GM18858 (cell line): ENCODE data around the gene HDAC6.
"Not testable (repeated sequence)": the region's sequence is repeated elsewhere in the genome, so short reads cannot be mapped to it uniquely, and the experiment has no call there.

ENCODE experiments used
- ATAC-seq: cut with Tn5 transposase; IDR thresholded peaks from one replicate; pipeline ENCODE4 v1.9.1; 2021; ENCODE audit not compliant: unreplicated experiment

Gene HDAC6

DNA sequence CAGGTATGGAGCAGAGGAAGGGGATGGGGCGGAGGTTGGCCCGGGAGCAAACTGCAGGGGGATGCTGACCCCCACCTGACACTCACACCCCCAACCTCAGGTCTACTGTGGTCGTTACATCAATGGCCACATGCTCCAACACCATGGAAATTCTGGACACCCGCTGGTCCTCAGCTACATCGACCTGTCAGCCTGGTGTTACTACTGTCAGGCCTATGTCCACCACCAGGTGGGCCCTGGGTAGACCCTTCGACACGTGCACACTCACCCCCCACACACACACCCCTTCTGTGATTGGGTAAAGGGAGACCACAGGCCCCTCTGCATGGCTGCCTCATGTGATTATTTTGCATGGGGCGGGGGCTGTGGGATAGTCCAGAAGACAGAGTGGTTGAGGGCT is 22.2 kb downstream of the HDAC6 start:
- no peak for ATAC-seq

GRCh38 chrX:48826135-48826875 is 24.4 kb downstream of the HDAC6 start, which contains the start of gene ERAS:
TSS of gene ERAS (plus strand) at chrX:48826513. CDS start at chrX:48829124, 2,611 bp downstream.
- no peak for ATAC-seq

DNA sequence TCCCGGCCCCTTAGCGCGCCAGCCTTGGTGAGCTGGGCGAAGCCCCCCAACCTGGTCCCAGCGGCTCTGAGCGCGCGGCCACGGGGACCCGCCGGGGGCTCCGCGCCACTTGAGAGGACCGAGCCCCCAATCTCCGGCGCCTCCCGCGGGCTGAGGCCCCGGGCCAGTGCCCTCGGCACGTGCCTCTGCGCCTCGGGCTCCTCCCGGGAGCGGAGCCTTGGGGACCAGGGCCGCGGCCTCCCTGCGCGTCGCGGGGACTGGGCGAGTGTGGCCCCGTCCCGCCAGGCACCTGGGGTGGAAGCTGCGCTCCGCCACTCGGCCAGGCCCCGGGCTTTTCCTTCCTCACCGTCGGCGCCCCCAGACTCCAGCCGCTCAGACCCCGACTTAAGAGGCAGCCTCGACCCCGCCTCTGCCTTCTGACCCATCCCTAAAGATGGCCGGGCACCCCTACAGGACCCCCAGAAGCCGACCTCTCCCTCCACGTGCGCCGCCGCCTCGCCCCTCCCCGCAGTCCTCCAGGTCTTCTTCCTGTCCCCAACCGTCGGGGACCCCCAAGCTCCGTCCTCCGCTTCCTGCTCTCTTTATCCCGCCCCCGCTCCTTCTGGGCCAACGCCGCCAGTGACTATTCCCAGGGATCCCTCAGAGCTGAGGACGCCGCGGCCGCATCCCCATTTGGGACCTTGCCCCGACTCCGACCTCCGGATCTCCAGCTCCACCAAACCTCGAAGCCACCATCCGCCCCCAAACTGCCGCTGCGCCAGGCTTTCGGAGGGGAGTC is 25.2 kb downstream of the HDAC6 start:
- ATAC-seq = no peak

GRCh38 chrX:48827654-48827968 is 25.7 kb downstream of the HDAC6 start:
- no peak for ATAC-seq

DNA sequence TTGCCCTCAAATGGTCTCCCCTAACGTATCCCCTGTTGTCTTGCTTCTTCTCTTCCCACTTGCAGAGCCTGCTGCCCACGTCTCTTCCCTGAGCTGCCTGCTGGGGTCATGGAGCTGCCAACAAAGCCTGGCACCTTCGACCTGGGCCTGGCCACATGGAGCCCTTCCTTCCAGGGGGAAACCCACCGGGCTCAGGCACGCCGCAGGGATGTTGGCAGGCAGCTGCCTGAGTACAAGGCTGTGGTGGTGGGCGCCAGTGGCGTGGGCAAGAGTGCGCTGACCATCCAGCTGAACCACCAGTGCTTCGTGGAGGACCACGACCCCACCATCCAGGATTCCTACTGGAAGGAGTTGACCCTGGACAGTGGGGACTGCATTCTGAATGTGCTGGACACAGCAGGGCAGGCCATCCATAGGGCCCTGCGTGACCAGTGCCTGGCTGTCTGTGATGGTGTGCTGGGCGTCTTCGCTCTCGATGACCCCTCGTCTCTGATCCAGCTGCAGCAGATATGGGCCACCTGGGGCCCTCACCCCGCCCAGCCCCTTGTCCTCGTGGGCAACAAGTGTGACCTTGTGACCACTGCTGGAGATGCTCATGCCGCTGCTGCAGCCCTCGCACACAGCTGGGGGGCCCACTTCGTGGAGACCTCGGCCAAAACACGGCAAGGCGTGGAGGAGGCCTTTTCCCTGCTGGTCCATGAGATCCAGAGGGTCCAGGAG is 27.3 kb downstream of the HDAC6 start:
- no peak for ATAC-seq

GRCh38 chrX:48831136-48831908 is 29.5 kb downstream of the HDAC6 start:
- ATAC-seq = no peak

- ATAC-seq = no peak
Observed at GRCh38 chrX:48831909-48832291, 30.0 kb downstream of the HDAC6 start.

DNA sequence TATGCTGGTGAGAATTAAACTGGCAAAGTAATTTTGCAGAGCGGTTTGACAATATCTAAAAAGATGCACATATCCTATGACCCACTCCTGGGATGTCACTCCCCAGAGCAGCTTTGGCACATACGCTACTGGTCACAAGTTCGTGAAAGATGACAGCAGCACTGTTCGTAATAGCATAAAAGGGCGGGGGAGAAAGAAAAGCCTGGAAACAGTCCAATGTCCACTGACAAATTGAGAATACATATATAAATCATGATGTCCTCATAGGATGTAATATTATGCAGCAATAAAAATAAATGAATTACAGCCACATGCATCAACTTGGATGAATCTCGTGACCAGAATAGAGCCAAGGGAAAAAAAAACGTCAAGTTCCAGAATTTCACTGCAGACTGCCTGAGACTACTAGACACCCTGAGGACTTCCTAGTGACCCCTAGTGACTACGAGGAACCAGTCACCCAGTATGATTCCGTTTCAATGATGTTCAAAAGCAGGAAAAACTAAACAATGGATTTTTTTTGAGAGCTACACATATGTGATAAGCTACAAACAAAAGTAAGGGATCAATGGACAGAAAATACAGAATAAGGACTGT is 31.8 kb downstream of the HDAC6 start:
- ATAC-seq = no peak

GRCh38 chrX:48834383-48834709 is 32.5 kb downstream of the HDAC6 start:
- ATAC-seq = no peak

GRCh38 chrX:48835524-48836329 is 33.9 kb downstream of the HDAC6 start, which contains the start of gene PCSK1N:
TSS of gene PCSK1N (minus strand) at chrX:48835610. CDS start at chrX:48835532, 78 bp downstream.
- no peak for ATAC-seq

DNA sequence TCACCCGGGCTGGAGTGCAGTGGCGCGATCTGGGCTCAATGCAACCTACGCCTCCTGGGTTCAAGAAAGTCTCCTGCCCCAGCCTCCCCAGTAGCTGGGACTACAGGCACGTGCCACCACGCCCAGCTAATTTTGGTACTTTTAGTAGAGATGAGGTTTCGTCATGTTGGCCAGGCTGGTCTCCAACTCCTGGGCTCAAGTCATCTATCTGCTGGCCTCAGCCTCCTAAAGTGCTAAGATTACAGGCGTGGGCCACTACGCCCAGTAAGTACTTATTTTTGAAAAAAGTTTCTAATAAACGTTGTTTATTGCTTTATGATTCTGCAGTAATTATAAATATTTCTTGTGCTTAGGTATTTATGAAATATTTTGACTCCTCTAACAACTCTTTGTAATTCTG is 37.8 kb downstream of the HDAC6 start:
- ATAC-seq = no peak

DNA sequence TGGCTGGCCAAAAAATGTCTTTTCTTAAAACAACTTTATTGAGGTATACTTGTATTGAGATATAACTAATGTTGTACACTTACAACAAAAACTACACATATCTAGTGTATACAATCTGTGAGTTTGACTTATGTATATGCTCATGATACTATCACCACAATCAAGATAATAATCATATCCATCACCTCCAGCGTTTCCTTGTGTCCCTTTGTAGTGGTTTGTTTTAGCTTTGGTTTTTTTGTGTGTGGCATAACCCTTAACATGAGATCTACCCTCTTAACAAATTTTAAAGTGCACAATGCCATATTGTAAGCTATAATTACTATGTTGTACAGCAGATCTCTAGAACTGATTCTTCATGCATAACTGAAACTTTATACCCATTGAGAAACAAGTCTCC is 47.0 kb downstream of the HDAC6 start:
- no peak for ATAC-seq

DNA sequence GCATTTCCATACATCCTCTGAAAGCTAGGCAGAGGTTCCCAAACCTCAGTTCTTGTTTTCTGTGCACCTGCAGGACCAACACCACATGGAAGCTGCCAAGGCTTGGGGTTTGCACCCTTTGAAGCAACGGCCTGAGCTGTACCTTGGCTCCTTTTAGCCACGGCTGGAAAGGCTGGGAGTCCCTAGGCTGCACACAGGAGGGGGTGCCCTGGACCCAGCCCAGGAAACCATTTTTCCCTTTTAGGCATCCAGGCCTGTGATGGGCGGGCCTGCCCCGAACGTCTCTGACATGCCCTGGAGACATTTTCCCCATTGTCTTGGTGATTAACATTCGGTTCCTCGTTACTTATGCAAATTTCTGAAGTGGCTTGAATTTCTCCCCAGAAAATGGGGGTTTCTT is 51.0 kb downstream of the HDAC6 start:
- ATAC-seq = no peak

- ATAC-seq = not testable (repeated sequence)
Observed at GRCh38 chrX:48853494-48853893, 51.6 kb downstream of the HDAC6 start.

DNA sequence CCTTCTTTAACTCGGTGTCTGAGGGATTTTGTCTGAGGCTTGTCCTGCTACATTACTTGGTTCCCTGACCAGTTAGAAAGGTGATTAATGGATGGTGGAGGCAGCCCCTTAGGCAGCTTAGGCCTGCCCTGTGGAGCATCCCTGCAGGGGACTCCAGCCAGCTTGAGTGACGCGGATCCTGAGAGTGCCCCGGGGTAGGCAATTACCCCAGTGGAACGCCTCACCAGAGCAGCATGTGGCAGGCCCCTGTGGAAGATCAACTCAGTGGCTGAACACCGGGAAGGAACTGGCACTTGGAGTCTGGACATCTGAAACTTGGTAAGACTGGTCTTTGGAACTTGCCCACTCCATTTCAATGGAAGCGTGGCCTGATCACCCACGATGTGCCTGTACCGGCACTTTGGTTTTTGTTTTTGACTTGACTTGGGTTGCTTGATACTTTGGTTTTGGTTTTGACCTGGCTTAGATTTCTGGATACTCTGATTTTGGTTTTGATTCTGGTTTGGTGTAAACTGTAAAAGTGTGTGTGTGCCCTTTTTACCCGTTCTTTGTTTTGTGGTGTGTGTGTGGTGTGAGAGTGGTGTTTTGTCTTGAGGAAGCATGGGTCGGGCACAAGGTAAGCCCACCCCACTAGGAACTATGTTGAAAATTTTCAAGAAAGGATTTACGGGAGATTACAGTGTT is 52.4 kb downstream of the HDAC6 start:
- ATAC-seq = not testable (repeated sequence)

GRCh38 chrX:48854898-48855297 is 53.0 kb downstream of the HDAC6 start:
- no peak for ATAC-seq

DNA sequence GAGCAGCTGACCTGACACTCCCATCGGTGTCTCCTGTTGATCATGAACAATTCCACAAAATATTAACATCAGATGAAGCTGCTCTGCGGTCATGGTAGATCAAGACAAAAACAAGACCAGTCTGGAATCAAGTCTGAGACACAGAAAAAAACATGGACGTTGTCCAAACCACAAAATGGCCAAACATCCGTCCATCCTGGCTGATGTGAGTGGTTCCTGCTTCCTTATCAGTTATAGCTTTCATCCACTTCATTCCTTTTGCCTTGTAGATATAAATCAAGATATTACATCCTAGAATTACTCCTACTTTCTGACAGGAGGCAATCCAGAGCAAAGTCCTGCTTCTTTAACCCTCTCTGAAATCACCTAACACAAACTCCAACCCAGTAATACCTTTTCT is 62.3 kb downstream of the HDAC6 start:
- no peak for ATAC-seq

GRCh38 chrX:48872017-48872416 is 70.2 kb downstream of the HDAC6 start:
- not testable (repeated sequence) for ATAC-seq
